ENCODE measurements around the gene XBP1.
"Not testable (repeated sequence)": the region's sequence is repeated elsewhere in the genome, so short reads cannot be mapped to it uniquely, and the experiment has no call there.

The XBP1 gene

DNA sequence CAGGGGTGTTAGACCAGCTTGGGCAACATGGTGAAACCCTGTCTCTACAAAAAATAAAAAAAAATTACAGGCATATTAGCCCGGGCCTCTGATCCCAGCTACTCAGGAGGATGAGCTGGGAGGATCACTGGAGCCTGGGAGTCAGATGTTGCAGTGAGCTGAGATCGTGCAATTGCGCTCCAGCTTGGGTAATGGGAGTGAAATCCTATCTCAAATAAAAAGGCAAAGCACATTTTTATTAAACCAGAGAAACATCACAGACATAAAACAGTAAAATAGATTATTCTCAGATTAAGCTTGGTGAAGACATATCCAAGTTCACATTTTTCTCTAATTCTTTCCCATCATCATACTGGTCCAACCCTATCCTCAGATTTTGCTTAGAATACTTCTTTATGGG lies 30.1 kb upstream of the XBP1 start:
- H3K9me3 ChIP-seq (ENCODE audit: control insufficient read depth, insufficient read depth, low read length) = no peaks in the 10 kb centered on the region
- H3K4me1 ChIP-seq (ENCODE audit: control insufficient read depth, insufficient read depth, low read length) = no peaks in the 10 kb centered on the region
- H3K27me3 ChIP-seq (ENCODE audit: control insufficient read depth, insufficient read depth, low read length) = no peaks in the 10 kb centered on the region
- H3K36me3 ChIP-seq (ENCODE audit: control insufficient read depth, insufficient read depth, low read length) = no peaks in the 10 kb centered on the region
- no peak overlapping the region for H3K9ac ChIP-seq (ENCODE audit: low read depth, low read length)
- H3K4me3 ChIP-seq (ENCODE audit: low read depth, low read length) = no peak overlapping the region

DNA sequence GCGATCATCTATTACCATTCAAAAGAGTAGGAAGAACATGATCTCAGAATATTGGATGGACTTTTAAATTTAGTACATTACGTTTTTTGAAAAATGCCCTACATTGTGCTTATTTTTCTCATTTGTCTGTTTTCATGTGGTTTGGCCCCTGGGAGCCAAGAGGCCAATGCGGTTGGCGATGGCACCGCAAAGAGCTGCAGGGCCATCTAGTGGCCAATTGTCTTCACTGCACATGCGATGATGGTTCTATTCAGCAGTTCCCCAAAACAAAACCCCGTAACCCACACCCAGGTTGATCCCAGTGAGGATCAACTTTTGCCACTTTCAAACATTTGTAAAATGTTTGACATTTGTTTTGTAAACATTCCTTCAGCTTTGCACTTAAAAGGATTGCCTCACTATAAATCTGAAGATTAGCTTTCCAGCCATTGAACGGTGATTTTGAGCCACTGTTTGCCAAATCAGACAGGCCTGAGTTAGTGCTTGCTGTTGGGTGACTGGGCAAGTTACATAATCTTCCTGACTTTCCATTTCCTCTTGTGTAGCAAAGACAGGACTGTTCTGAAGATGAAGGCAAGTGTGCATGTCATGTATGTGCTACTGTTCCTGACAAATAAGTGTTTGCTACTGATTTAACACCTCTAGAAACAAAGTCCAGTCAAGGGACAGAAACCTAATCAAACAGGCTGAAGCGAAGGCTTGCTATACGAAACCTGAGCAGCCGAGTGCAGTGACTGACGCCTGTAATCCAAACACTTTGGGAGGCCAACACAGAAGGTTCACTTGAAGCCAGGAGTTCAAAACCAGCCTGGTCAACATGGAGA lies 29.2 kb upstream of the XBP1 start:
- Histone ChIP-seq H3K9me3 (ENCODE audit: control insufficient read depth, insufficient read depth, low read length) (no peaks in the 10 kb centered on the region), H3K27me3 (ENCODE audit: control insufficient read depth, insufficient read depth, low read length) (no peaks in the 10 kb centered on the region), H3K4me1 (ENCODE audit: control insufficient read depth, insufficient read depth, low read length) (no peaks in the 10 kb centered on the region), H3K4me3 (ENCODE audit: low read depth, low read length) (no peak overlapping the region), H3K36me3 (ENCODE audit: control insufficient read depth, insufficient read depth, low read length) (no peaks in the 10 kb centered on the region), H3K9ac (ENCODE audit: low read depth, low read length) (no peak overlapping the region)

DNA sequence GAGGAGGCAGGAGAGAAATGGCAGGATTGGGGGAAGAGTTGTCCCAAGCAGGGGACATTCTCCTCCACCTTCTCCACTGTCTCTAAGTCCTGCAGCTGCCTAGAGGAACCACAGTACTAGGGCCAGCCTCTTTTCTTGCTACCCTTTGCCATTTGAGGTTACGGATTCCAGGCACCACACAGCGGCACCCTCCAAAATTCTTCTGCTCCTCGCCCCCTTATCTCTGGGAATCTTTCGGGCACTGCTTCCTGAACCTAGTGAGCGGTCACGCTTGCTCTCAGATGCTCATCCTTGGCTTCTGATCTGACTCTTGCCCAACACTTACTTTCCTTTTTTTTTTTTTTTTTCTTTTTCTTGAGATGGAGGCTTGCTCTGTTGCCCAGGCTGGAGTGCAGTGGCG lies 26.6 kb upstream of the XBP1 start:
- no peaks in the 10 kb centered on the region for H3K27me3 ChIP-seq (ENCODE audit: control insufficient read depth, insufficient read depth, low read length)
- no peaks in the 10 kb centered on the region for H3K36me3 ChIP-seq (ENCODE audit: control insufficient read depth, insufficient read depth, low read length)
- H3K4me3 ChIP-seq (ENCODE audit: low read depth, low read length) = no peak overlapping the region
- no peak overlapping the region for H3K9ac ChIP-seq (ENCODE audit: low read depth, low read length)
- H3K4me1 ChIP-seq (ENCODE audit: control insufficient read depth, insufficient read depth, low read length) = peaks cover 4% of the 10 kb centered on the region
- H3K9me3 ChIP-seq (ENCODE audit: control insufficient read depth, insufficient read depth, low read length) = no peaks in the 10 kb centered on the region

DNA sequence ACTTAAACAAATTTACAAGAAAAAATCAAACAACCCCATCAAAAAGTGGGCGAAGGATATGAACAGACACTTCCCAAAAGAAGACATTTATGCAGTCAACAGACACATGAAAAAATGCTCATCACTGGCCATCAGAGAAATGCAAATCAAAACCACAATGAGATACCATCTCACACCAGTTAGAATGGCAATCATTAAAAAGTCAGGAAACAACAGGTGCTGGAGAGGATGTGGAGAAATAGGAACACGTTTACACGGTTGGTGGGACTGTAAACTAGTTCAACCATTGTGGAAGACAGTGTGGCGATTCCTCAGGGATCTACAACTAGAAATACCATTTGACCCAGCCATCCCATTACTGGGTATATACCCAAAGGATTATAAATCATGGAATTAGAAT lies 26.1 kb upstream of the XBP1 start:
- H3K4me3 ChIP-seq (ENCODE audit: low read depth, low read length); H3K9me3 ChIP-seq (ENCODE audit: control insufficient read depth, insufficient read depth, low read length); H3K9ac ChIP-seq (ENCODE audit: low read depth, low read length); H3K27me3 ChIP-seq (ENCODE audit: control insufficient read depth, insufficient read depth, low read length); H3K4me1 ChIP-seq (ENCODE audit: control insufficient read depth, insufficient read depth, low read length); H3K36me3 ChIP-seq (ENCODE audit: control insufficient read depth, insufficient read depth, low read length): not testable (repeated sequence)

DNA sequence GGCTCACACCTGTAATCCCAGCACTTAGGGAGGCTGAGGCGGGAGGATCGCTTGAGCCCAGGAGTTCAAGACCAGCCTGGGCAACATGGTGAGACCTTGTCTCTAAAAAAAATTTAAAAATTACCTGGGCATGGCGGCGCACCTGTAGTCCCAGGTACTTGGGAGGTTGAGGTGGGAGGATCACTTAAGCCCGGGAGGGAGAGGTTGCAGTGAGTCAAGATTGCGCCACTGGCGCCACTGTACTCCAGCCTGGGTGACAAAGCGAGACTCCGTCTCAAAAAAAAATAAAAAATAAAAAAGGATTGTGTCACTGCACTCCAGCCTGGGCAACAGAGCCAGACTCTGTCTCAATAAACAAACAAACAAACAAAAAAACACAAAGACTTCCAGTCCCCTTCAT lies 24.1 kb upstream of the XBP1 start:
- H3K4me1 ChIP-seq (ENCODE audit: control insufficient read depth, insufficient read depth, low read length); H3K9ac ChIP-seq (ENCODE audit: low read depth, low read length); H3K4me3 ChIP-seq (ENCODE audit: low read depth, low read length); H3K9me3 ChIP-seq (ENCODE audit: control insufficient read depth, insufficient read depth, low read length); H3K36me3 ChIP-seq (ENCODE audit: control insufficient read depth, insufficient read depth, low read length); H3K27me3 ChIP-seq (ENCODE audit: control insufficient read depth, insufficient read depth, low read length): not testable (repeated sequence)

DNA sequence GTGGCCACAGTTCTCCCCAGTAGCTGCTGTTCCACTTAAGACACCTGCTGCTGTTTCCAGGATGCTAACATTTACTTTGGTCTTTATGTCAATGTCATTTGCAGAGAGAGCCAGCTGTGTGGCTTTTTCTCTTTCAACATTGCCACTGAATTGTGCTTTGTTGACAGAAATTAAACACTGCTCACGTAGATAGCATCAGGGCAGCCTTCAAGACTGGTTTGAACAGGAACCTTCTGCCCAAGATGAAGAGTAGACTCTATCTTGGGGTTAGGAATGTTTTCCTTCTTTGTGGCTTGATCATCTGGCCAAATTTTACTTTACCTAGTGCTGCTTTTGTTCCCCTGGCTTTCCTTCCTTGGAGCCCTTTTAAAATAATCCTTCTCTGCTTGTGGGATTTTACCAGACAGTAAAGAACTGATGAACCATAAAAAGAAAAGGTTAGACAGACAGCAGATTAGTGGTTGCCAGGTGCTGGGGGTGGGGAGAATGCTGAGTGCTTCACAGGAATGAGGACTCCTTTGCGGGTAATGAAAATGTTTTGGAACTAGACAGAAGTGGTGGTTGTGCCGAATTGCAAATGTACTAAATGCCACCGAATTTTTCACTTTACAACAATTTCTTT lies 22.7 kb upstream of the XBP1 start:
- no peaks in the 10 kb centered on the region for H3K9me3 ChIP-seq (ENCODE audit: control insufficient read depth, insufficient read depth, low read length)
- H3K4me1 ChIP-seq (ENCODE audit: control insufficient read depth, insufficient read depth, low read length) = peaks cover 8% of the 10 kb centered on the region
- no peaks in the 10 kb centered on the region for H3K27me3 ChIP-seq (ENCODE audit: control insufficient read depth, insufficient read depth, low read length)
- H3K4me3 ChIP-seq (ENCODE audit: low read depth, low read length) = no peak overlapping the region
- H3K9ac ChIP-seq (ENCODE audit: low read depth, low read length) = no peak overlapping the region
- no peaks in the 10 kb centered on the region for H3K36me3 ChIP-seq (ENCODE audit: control insufficient read depth, insufficient read depth, low read length)

DNA sequence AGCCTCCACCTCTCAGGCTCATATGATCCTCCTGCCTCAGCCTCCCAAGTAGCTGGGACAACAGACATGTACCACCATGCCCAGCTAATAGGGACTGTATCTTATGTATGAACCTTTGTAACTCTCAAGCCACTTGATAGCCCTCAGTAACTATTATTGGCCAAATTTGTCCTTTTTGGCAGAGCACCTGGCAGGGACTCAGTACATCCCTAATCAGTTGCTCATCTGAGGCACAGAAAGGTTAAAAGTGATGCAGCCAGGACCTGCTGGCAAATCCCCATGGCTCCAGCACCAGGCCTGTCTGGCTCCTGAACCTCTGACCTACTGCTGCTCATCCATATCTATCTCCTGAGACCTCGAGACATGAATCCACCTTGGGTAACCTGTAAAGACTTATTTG lies 21.1 kb upstream of the XBP1 start:
- no peak overlapping the region for H3K9ac ChIP-seq (ENCODE audit: low read depth, low read length)

DNA sequence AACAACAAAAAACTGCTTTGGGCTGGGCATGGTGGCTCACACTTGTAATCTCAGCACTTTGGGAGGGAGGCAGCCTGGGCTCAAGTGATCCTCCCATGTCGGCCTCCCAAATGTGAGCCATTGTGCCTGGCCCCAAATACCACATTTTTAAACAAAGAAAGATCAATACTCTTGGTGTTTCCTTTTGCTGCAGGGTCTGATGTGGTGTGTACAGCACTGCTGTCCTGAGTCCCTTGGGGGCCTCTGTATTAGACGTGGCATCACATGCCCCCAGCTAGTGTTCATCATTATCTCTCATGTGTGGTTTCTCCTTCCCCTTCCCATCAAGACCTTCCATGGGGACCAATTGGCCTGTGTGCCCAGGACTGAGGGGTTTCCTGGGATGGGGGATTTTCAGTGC lies 20.5 kb upstream of the XBP1 start:
- H3K36me3 ChIP-seq (ENCODE audit: control insufficient read depth, insufficient read depth, low read length) = no peaks in the 10 kb centered on the region
- H3K9me3 ChIP-seq (ENCODE audit: control insufficient read depth, insufficient read depth, low read length) = no peaks in the 10 kb centered on the region
- no peaks in the 10 kb centered on the region for H3K27me3 ChIP-seq (ENCODE audit: control insufficient read depth, insufficient read depth, low read length)
- H3K4me1 ChIP-seq (ENCODE audit: control insufficient read depth, insufficient read depth, low read length) = peaks cover 8% of the 10 kb centered on the region
- H3K4me3 ChIP-seq (ENCODE audit: low read depth, low read length) = no peak overlapping the region
- H3K9ac ChIP-seq (ENCODE audit: low read depth, low read length) = no peak overlapping the region

More for the DNA sequence above, 21.1 kb upstream of the XBP1 start:
- no peaks in the 10 kb centered on the region for H3K36me3 ChIP-seq (ENCODE audit: control insufficient read depth, insufficient read depth, low read length)
- H3K4me1 ChIP-seq (ENCODE audit: control insufficient read depth, insufficient read depth, low read length) = peaks cover 8% of the 10 kb centered on the region
- no peak overlapping the region for H3K4me3 ChIP-seq (ENCODE audit: low read depth, low read length)
- no peaks in the 10 kb centered on the region for H3K27me3 ChIP-seq (ENCODE audit: control insufficient read depth, insufficient read depth, low read length)
- H3K9me3 ChIP-seq (ENCODE audit: control insufficient read depth, insufficient read depth, low read length) = no peaks in the 10 kb centered on the region

DNA sequence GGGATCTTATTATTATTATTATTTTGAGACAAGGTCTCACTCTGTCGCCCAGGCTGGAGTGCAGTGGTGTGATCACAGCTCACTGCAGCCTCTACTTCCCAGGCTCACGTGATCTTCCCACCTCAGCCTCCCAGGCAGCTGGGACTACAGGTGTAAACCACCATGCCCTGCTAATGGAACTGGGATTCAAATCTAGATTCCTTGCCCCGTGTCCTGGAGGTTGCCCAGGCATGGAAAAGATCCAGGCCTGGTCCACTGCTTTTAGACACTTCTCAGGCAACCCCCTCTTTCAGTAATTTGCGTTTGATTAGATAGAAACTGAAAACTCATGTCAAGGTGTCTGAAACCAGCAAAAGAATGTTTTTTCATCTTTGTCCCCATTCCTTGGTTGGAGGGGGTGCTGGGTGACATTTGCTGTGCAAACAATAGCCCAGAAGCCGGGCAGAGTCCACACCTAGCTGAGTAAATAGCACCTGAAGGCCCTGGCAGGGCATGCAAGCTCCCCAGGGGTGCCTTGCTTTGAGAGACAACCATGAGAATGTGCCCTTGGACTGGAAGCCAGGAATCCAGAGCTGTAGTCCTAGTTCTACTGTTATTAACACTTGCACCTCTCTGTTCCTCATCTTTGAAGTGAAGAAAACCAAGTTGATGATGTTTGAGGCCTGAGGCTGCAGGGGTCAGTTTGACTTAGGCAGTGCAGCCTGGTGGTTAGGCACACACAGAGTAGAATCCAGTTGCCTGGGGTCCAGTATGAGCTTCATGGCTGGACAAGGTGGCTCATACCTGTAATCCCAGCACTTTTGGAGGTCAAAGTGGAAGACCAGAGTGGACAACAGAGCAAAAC lies 19.1 kb upstream of the XBP1 start:
- Histone ChIP-seq H3K36me3 (ENCODE audit: control insufficient read depth, insufficient read depth, low read length) (no peaks in the 10 kb centered on the region), H3K27me3 (ENCODE audit: control insufficient read depth, insufficient read depth, low read length) (no peaks in the 10 kb centered on the region), H3K9me3 (ENCODE audit: control insufficient read depth, insufficient read depth, low read length) (no peaks in the 10 kb centered on the region), H3K9ac (ENCODE audit: low read depth, low read length) (no peak overlapping the region), H3K4me1 (ENCODE audit: control insufficient read depth, insufficient read depth, low read length) (peaks cover 8% of the 10 kb centered on the region), H3K4me3 (ENCODE audit: low read depth, low read length) (no peak overlapping the region)

DNA sequence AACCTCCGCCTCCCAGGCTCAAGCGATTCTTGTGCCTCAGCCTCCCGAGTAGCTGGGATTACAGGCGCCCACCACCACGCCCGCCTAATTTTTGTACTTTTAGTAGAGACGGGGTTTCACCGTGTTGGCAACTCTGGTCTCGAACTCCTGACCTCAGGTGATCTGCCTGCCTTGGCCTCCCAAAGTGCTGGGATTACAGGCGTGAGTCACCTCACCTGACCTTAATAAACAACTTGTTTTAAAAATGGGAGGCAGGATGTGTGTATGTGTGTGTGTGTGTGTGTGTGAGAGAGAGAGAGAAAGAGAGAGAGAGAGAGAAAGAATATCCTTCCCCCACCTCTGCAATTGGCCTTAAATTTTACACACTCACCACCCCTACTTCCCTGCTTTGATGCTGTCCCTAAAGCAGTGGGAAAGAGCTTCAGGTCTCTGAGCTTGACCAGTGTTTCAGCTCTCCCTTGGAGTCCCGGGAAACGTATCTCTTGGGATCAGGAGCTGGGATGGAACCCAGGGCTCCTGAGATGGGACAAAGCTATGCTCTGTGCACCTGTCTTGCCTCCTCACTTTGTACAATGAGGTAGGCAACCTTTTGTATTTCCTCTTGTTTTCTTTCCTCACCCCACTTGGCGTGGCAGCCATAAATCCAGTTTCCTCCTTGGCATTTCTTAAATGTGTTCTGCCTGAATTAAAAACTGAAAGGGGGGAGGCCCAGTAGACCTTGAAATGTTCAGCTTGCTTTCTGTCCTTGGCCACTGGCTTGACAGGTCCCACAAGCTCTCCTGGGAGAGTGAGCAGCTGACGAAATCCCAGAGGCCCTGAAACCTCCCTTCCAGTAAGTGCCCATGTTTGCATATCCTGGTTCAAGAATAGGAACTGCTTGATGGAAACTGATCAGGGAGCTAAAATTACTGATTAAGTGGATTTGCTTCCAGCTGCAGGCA lies 17.8 kb upstream of the XBP1 start:
- Histone ChIP-seq H3K36me3 (ENCODE audit: control insufficient read depth, insufficient read depth, low read length) (no peaks in the 10 kb centered on the region), H3K4me1 (ENCODE audit: control insufficient read depth, insufficient read depth, low read length) (peaks cover 8% of the 10 kb centered on the region), H3K27me3 (ENCODE audit: control insufficient read depth, insufficient read depth, low read length) (no peaks in the 10 kb centered on the region), H3K9me3 (ENCODE audit: control insufficient read depth, insufficient read depth, low read length) (no peaks in the 10 kb centered on the region), H3K4me3 (ENCODE audit: low read depth, low read length) (no peak overlapping the region), H3K9ac (ENCODE audit: low read depth, low read length) (no peak overlapping the region)

DNA sequence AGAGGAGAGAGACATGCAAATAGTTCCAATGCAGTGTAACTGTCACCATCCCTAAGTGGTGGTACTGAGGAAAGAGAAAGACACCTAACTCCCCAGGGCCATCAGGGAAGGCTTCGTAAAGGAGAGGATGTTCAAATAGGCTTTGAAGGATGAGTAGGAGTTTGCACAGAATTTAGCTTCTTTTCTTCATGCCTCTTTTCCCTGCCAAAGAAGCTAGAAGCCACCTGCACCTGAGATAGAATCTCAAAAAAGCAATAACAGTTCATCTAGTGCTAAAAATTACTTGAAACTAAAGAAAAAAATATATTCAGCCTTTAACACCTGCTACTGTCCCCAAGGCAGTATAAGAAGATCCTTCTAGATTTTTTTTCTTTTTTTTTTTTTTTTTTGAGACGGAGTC lies 16.7 kb upstream of the XBP1 start:
- Histone ChIP-seq H3K4me1 (ENCODE audit: control insufficient read depth, insufficient read depth, low read length) (peaks cover 4% of the 10 kb centered on the region), H3K9ac (ENCODE audit: low read depth, low read length) (no peak overlapping the region)

More for the DNA sequence above, 16.7 kb upstream of the XBP1 start:
- no peaks in the 10 kb centered on the region for H3K9me3 ChIP-seq (ENCODE audit: control insufficient read depth, insufficient read depth, low read length)
- no peak overlapping the region for H3K4me3 ChIP-seq (ENCODE audit: low read depth, low read length)
- H3K27me3 ChIP-seq (ENCODE audit: control insufficient read depth, insufficient read depth, low read length) = no peaks in the 10 kb centered on the region
- no peaks in the 10 kb centered on the region for H3K36me3 ChIP-seq (ENCODE audit: control insufficient read depth, insufficient read depth, low read length)
